NCI-H2227 (cell line): ENCODE data around the gene FOXD4.
"Not testable (repeated sequence)": the region's sequence is repeated elsewhere in the genome, so short reads cannot be mapped to it uniquely, and the experiment has no call there.

Source experiments
- DNase-seq: peaks from one replicate; lab custom pipeline; 2025; ENCODE audit not compliant: unreplicated experiment; lab: John Stamatoyannopoulos, UW

Gene FOXD4

DNA sequence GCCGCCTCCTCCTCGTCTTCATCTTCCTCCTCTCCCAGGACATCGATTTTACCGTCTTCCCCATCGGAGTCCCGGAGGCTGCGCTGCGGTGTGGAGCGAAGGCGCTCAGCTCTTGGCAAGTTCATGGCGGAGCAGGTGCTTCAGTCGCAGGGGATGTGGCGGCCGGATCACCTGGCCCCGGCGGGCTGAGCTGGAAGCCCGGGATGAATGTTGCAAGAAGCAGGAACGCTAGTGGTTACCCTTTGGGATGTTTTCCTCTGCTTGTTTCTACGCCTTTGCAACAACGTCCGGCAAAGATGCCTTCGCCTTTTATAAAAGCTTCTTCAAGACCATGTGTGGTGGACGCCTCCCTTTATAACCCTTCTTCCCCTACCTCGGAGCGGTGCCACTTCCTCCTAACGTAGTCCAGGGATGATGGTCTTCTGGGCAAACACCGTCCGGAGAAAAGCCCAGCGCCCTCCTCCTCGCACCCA is at the start of gene FOXD4:
Gene FOXD4, minus strand, starts transcription at position 423 of the 473 bp plus-strand sequence. Its CDS starts 298 bp downstream, at position 125.
- not testable (repeated sequence) for DNase-seq

DNA sequence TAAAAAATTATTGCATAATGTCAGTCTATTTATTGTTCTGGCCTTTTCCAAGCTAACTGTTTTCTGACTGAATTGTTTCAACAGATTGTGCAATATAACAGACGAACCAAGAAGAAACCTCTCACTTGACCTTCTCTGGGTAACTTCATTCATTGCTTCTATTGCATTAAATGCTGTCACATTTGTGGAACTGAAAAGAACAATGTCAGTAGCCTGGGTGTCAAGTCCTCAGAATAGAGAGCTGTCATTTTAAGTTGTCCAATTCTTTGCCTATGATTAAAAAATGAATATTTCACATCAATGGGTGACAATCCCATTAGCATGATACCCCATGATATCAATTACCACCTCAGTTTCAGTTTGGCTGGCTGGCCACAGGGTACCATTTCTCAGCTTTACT is 41.7 kb upstream of the FOXD4 start:
- DNase-seq = not testable (repeated sequence)

DNA sequence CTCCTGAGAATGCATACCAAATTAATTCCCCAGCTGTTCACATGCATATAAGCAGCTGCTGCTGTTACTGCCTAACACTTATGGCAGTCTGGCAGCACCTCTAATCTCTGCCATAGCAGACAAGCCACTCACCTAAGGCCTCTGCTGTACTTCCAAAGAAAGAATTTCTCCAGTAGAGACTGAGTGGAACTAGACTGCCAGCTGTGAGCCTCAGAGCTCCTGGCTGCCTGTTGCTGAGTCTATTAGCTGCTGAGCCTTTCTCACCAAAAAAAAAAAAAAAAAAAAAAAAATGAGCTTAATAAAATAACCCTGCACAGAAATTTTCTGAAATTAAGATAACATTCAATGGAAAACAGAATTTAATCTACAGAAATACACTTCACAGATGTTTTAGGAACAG is 33.0 kb upstream of the FOXD4 start:
- DNase-seq = not testable (repeated sequence)

DNA sequence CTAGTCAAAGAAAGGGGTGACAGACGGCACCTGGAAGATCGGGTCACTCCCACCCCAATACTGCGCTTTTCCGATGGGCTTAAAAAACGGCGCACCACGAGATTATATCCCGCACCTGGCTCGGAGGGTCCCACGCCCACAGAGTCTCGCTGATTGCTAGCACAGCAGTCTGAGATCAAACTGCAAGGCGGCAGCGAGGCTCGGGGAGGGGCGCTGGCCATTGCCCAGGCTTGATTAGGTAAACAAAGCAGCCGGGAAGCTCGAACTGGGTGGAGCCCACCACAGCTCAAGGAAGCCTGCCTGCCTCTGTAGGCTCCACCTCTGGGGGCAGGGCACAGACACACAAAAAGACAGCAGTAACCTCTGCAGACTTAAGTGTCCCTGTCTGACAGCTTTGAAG is 21.7 kb upstream of the FOXD4 start:
- not testable (repeated sequence) for DNase-seq

DNA sequence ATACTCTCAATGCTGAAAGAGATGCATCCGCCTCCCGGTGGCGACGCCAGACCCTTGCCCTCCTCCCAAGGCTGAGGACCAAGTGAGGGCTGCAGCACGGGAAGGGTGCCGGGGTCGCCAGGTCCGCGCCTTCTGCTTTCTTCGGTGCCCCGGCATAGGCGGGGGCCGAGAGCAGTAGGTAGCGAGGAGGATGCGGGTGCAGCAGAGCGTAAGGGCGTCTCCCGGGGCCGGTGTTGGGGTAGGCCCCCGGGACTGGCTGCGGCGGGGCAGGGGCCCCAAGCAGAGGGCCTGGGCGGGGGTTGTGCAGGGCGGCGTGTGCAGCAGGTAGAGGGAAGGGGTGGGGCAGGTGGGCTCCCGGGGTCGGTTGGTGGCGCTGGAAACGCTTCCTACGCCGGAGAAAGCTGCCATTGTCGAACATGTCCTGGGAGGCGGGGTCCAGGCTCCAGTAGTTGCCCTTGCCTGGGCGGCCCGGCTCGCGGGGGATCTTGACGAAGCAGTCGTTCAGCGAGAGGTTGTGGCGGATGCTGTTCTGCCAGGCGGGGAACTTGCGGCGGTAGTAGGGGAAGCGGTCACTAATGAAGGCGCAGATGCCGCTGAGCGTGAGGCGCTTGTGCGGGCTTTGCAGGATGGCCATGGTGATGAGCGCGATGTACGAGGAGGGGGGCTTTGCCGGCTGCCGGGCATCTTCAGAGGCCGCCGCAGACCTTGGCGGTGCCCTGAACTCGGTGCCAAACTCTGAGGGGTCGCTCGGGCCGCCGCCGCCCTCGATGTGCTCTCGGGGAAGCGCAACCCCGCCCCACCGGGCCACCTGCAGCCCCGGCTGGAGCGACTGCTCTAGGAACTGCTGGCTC is 848 bp downstream of the FOXD4 start:
- DNase-seq = not testable (repeated sequence)

DNA sequence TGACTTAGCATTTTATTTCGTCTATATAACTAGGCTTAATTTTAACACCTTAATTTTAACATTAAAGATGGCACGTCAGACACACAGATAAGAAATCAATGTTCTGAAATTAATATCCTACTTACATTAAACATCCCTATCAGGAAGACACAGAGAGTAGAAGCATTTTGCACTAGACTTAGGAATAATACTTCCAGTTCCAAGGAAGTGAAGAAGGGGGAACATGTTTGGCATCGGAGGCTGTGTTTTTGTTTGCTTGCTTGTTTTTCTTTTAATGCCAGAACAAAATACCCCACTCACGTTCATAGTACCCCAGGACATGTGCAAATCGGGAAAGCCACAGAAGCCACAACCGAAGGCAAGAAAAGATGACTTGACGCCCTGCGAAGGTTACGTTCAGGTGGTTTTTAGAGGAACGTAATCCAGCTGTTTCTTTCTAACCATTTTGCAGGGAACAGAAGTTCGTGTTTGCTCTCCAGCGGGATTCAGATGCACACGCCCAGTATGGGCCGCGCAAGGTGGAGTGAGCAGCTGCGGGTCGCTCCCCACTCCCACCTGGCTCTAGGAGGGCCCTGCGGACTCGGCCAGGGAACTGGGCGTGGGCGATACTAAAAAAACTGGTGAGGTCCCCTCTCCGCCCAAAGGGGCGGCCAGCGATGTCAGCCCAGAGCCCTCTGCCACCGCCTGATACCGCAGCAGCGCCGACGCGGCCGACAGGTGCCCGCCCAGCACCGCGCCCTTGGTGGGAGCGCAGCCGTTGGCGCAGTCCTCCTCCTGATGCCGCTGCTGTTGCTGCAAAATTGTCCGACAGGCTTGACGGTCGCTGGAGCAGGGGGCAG is 1.8 kb downstream of the FOXD4 start:
- not testable (repeated sequence) for DNase-seq

DNA sequence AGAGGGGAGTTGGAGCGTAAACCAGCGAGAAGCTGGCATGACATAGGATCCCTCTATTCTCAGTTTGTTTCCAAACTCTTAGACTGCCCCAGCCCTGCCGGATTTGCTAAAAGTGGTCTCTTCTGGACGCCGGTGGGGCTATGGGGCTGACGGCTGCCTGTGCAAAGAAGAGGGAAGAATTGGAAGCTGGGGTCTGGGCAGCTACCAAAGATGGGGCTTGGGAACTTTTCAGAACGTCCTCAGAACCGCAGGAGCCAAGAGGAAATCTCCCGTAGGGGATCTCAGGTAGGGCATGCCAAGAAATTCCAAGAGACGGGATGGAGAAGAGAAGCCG is 3.1 kb downstream of the FOXD4 start:
- not testable (repeated sequence) for DNase-seq

DNA sequence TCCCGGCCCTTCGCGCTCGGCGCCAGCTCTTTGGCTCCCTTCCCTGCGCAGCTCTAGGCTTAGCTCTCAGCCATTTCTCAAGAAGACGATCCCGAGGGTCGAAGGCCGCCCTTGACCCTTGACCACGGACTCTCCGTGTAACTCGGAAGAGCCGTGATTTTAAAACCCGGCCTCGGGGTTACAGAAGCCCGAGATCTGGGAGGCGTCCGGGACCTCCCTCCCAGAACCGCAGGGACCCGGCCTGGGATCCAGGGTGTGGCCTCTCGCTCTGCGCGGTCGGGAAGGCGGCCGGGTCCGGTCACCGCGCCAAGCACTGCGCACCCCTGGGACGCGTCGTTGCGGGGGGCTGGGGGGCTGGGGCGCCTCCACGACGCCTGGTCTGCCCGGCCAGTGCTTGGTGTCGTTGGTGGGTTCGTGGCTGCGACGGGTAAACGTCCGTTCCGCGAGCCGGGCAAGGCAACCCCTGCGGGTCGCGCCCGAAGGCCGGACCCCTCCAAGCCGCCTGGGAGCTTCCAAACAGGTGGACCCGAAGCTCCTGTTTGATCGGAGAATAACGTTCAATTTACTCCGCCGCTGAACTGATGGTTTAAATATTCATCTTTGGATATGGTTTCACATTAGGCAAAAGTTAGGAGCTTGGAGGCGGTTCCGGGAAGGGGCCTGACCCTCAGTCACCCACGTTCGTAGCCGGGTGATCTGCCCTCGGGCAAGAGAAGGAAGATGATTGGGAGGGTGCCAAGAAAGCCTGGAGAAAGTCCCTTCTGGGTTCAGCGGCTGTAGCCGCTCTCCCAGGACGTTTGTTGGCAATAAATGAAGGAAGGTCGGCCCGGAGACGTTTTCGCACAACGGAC is 3.7 kb downstream of the FOXD4 start:
- DNase-seq = not testable (repeated sequence)

DNA sequence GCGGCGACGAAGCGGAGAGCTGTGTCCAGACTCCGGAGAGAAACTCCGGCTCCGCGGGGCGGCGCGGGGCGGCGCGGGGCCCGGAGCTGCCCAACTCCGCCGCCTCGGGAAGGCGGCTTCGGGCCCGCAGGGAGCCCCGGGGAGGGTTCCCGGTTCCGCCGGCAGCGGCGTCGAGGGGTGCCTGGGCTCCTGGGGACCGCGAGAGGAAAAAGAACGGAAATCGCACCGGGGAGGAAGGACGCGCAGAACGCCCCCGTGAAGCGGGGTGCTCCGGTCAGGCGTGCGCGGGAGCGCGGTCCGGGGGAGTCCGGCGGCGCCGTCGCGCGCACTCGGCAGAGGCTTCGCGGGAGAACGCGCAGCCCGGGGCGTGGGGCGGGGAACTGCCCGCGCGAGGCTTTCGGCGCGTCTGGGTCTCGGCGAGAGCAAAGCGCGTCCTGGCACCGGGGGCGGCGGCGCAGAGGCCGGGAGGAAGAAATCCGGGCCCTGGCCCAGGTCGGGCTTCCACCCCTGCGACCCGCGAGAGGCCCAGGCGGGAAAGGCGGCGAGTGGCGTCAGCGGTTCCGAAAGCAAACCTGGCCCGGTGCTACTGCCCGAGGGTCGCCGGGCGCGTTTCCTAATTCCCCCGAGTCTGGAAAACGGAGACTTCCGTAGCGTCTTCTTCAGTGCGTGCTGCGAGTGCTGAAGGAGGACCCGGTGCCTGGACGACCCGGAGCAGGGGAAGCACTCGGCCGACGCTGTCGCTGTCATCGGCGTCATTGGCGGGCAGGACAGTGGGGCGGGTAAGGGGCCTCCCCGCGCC is 4.5 kb downstream of the FOXD4 start:
- peak; percentile 26 for DNase-seq

DNA sequence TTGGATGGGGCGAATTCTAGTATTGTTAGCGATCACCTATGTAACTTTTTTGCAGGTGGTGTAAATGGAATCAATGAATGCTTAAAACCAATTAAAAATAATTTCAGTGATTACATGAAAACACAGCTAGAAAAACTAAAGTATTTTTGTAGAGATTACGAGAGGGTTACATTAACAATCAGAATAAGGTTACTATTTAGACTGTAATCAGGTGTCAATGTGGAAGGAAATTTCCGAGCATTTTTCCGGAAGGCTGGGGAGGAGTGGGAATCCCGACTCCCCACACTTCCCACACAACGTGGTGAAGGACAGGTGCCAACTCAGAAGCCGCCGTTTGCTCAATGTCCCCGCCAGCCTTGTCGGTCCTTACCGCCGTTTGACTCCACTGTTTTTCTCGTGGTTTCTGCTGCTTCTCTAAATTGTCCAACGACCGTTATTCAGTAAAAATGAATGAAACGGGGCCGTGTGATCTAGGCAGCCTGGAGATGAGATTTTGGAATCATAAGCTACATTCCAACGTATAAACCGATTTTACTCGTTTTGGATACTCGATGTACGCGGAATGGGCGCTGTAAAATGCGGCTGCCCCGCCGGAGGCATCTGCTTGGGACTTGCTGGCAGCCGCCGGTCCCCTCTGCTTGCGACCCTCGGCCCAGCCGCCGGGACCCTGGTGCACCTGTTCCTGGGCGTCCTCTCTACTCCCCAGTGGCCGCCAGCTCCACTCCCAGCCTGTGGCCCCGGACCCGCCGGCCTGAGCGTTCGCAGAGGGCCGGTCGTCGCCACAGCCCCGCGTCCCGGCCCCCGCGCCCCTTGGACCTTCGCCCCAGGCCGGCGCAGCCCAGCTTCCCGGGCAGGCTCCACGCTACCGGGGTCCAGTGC is 5.4 kb downstream of the FOXD4 start:
- not testable (repeated sequence) for DNase-seq

DNA sequence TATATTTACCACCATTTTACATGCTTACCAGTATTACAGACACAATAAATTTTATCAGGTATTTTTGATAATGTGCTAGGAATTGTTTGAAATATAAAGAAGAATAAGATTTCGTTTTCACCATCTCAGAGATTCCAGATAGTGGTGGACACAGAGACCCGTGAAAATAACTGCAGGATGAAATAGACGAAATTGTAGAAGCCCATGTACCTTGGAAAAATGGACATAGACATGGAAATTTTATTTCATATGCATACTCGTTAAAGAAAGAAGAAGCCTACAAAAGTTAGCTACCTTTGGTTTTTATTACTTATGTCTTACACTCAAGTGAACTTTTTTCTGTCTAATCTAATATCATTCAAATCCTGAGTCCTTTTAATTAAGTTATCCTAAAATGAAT is 7.5 kb downstream of the FOXD4 start:
- DNase-seq = not testable (repeated sequence)

DNA sequence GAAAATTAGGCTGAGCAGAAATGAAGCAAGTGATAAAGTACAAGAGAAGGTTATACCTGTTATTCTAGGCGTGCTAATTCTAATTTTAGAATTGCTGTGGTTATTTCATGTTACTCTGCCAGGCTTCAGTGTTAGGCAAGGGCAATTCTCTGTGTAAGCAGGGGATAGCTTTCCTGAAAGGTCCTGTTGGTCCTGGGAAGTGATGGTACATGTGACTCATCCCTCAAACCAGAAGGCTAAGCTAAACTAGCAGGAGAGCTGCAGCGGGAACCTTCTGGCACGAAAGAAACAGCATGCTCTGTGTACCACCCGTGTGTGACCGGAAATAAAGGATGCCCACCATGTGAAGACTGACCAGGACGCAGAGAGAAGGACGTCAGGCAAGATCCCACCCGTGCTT is 8.7 kb downstream of the FOXD4 start:
- DNase-seq = not testable (repeated sequence)

DNA sequence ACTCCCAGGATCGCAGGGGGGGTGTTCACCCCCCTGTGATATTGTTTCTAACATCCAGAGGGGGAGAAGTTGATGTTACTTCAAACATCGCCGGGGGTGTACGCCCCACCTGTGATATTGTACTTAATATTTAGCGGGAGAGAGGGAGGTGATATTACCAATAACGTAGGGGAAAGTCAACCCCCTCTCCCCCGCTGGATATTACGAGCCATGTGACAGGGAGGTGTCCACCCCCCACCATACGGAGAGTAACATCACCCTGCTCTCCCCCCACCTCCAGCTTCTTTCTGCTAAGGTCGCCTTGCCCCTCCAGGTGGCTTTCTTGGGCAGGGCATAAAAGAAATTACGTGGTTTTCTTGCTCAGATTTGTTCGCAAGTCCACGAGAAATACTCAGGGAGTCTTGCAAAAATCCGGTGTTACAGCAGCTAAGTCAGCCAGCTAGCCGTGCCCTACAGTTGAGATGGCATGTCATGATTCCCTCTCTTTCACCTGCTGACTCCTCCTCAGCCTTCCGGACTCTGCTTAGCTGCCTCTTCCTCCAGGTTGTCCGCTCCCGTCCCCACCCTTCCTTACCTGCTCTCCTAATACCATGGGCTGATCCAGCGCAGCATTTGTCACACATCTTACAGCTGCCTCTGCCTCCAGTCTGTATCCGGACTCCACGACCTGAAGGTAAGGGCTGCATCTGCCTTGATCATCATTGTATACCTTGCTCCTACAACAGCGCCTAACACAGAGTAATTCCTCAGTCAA is 9.3 kb downstream of the FOXD4 start:
- not testable (repeated sequence) for DNase-seq

DNA sequence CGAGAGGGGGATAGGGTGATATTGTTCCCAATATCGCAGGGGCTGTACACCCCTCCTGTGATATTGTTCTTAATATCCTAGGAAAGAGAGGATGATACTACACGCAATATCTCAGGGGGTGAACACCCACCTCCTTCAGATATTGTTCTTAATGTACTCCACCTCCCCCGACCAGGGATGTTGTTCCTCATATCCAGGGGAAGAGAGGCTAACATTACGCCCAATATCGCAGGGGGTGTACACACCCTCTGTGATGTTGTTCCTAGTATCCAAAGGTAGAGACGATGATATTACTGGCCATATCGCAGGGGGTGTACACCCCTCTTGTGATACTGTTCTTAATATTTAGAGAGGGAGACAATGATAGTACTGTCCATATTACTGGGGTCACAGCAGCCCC is 12.2 kb downstream of the FOXD4 start:
- DNase-seq = not testable (repeated sequence)

DNA sequence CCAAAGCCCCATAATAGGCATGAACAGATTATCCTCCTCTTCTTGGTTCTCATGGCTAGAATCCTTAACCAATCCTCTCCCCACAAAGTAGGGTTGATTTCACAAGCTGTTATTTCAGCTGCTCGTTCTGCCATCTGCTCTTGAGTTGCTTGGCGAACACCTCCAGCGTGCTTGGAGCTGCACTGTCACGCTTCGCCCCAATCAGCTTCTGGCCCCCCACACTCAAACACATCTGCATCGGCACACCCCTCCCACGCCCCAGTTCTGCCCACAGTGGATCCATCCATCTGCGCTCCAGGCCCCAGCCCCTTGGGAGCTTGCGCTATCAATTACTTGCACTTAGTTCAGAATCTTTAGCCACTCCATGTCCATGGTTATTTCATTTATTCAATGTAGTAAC is 17.8 kb downstream of the FOXD4 start:
- DNase-seq = not testable (repeated sequence)

DNA sequence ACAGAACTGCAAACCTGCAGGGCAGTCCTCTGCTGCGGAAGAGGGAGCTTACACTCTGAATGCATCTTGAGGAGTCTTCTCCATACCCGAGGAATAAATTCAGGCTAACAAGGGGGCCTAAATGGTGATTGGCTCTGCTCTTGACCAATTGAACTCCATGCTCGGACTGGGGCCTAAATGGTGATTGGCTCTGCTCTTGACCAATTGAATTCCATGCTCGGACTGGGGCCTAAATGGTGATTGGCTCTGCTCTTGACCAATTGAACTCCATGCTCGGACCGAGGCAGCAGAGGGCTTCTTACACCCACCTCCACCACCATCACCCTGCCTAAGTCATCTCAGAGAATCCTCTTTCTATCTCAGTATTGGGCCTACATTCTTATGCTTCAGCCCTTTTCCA is 18.4 kb downstream of the FOXD4 start:
- not testable (repeated sequence) for DNase-seq

DNA sequence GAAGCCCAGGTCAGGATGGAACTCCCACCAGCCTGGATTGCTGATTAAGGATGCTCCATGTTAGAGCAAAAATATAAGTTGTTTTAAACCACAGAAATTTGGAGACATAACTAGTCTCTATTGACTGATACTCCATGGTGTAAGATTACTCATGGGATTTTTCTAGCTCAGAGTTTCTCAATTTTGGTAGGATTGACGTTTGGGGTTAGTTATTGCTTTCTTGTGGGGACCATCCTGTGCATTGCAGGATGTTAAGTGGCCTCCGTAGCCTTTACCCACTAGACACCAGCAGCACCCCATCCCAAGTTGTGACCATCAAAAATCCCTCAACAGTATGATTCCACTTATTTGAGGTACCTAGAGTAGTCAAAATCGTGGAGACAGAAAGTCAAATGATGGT is 19.4 kb downstream of the FOXD4 start:
- not testable (repeated sequence) for DNase-seq

DNA sequence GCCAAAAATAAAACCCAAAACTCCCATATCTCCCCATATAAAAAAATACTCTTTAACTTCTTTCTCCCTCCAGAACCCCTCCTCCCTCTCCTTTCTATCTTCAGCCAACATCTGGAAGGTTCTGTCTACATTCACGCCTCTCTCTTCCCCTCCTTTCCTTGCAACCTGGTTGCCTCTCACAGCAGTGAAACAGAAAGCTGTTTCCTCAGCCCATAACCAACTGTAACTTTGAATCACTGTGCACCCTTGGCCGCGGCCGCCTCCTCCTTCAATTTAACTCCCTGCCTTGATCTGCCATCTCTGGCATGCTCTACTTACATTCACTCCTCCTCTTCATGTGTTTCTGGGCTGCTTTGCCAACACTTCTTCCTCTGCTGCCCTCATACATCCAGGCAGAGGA is 23.2 kb downstream of the FOXD4 start:
- not testable (repeated sequence) for DNase-seq
